SU-DHL-6 (cell line): Measurements from ENCODE around the gene DENND1B.

Source experiments
- EZH2phosphoT487 ChIP-seq: fragments of 200-600 bp; sonication (generic), shearing (Covaris generic); conservative IDR thresholded peaks from 2 replicates; pipeline ENCODE4 v1.6.1; 2018; ENCODE audit warnings: mild to moderate bottlenecking, antibody characterized with exemption, low read length, moderate library complexity, mixed read lengths
- TF ChIP-seq, protein P1 (sequence below): fragments of 200-600 bp; sonication (generic); IDR thresholded peaks from one replicate; pipeline ENCODE4 v1.5.1; 2017; ENCODE audit warnings: antibody characterized with exemption, mild to moderate bottlenecking, low read length, moderate library complexity; ENCODE audit not compliant: insufficient read depth, poor library complexity, severe bottlenecking

DNA sequence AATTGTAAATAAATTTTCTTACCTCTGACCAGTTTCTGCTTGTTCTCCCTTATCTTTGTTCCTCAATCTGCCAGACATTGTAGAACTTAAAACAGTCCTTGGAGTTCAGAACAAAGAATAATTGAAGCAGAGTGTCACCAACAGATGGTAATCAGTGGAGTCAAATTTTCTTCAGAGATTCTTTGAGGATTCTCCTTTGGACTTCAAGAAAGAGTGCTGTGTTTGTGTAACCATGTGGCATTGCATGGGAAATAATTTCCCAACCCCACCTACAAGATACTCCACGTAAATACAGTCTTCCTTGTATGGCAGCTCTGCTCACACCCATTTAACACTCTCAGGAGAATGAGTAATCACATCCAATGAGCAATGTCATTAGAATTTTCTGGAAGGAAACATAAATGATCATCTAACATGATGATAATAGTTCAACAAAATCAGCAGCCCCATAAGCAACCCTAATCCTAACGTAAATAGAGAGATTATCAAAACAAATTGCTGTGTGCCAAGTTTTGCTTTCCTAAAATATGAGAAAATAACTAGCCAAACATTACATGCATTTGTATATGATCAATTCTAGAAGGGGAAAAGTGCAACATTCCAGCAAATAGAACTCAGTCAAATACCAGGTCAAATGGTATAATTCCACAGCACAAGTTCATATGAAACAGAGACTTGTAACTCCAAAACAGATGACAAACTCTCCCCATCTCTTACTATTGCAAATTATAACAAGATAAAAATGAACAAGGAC lies 6.9 kb upstream of the DENND1B start:
- TF ChIP-seq, protein P1, sequence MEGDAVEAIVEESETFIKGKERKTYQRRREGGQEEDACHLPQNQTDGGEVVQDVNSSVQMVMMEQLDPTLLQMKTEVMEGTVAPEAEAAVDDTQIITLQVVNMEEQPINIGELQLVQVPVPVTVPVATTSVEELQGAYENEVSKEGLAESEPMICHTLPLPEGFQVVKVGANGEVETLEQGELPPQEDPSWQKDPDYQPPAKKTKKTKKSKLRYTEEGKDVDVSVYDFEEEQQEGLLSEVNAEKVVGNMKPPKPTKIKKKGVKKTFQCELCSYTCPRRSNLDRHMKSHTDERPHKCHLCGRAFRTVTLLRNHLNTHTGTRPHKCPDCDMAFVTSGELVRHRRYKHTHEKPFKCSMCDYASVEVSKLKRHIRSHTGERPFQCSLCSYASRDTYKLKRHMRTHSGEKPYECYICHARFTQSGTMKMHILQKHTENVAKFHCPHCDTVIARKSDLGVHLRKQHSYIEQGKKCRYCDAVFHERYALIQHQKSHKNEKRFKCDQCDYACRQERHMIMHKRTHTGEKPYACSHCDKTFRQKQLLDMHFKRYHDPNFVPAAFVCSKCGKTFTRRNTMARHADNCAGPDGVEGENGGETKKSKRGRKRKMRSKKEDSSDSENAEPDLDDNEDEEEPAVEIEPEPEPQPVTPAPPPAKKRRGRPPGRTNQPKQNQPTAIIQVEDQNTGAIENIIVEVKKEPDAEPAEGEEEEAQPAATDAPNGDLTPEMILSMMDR, result no peak
- no peak for TF ChIP-seq EZH2phosphoT487
